H1 (cell line): ENCODE measurements around the gene TMPRSS11B. TPM values are rescaled to one million over a fixed set of nuclear protein-coding genes. Genes with fewer than 3 reads are reported as not detected.

ENCODE experiments used
- CTCF ChIA-PET: fragments of 300-600 bp; sonication (Branson Sonifier 250); formaldehyde crosslinking; loops from one replicate; lab custom pipeline; 2021; ENCODE audit not compliant: partially characterized antibody; lab: Charles Lee
- POLR2A ChIA-PET: fragments of 300-600 bp; sonication (Branson Sonifier 250); formaldehyde crosslinking; loops from one replicate; lab custom pipeline; 2021; ENCODE audit warnings: inconsistent platforms; ENCODE audit not compliant: partially characterized antibody; lab: Charles Lee
- DNase-seq, 2 experiments: peaks; one replicate each; pipeline versions ENCODE4 v3.0.0 to v3.0.0-alpha.2; 2010 to 2022; ENCODE audit warnings: low spot score in 2 of 2, low read depth in 1 of 2, mixed read lengths in 1 of 2
- FAIRE-seq: peaks from 2 replicates; lab custom pipeline; 2011; peaks lifted over from hg19 to GRCh38; lab: Jason Lieb, UNC
- H2AFZ ChIP-seq: 2 replicates; pipeline ENCODE4 v1.8.1; 2012; ENCODE audit warnings: low read length, inconsistent platforms
- H2AK5ac ChIP-seq: 2 replicates; pipeline ENCODE4 v1.6.1; 2013; ENCODE audit warnings: low read depth, low read length
- H2BK120ac ChIP-seq: replicated peaks from 2 replicates; pipeline ENCODE3; 2013; ENCODE audit warnings: low read depth, low read length, inconsistent platforms
- H2BK12ac ChIP-seq: 2 replicates; pipeline ENCODE4 v1.6.1; 2013; ENCODE audit warnings: low read depth, low read length
- H2BK15ac ChIP-seq: 2 replicates; pipeline ENCODE4 v1.6.1; 2013; ENCODE audit warnings: low read length
- H2BK20ac ChIP-seq: 2 replicates; pipeline ENCODE4 v1.6.1; 2013; ENCODE audit warnings: low read length
- H2BK5ac ChIP-seq: 2 replicates; pipeline ENCODE4 v1.6.1; 2013; ENCODE audit warnings: low read depth, low read length
- H3K14ac ChIP-seq: 2 replicates; pipeline ENCODE4 v1.6.1; 2013; ENCODE audit warnings: inconsistent platforms; ENCODE audit not compliant: insufficient read length
- H3K18ac ChIP-seq: 2 replicates; pipeline ENCODE4 v1.6.1; 2013; ENCODE audit warnings: low read length; ENCODE audit errors: extremely low read depth
- H3K23ac ChIP-seq: 2 replicates; pipeline ENCODE4 v1.6.1; 2013; ENCODE audit warnings: inconsistent platforms; ENCODE audit not compliant: insufficient read length
- H3K23me2 ChIP-seq: 2 replicates; pipeline ENCODE4 v1.6.1; 2013; ENCODE audit warnings: low read depth, low read length
- H3K27ac ChIP-seq: 2 replicates; pipeline ENCODE4 v1.6.1; 2011; ENCODE audit warnings: low read depth, low read length, inconsistent platforms
- H3K27me3 ChIP-seq, 4 experiments: replicated peaks in 1 of 4; 1 replicate in 1 of 4; 2 replicates in 3 of 4; pipeline versions ENCODE4 v1.6.1 to v1.8.1; 2011 to 2013; ENCODE audit warnings: low read length in 3 of 4, mild to moderate bottlenecking in 3 of 4, inconsistent platforms in 2 of 4, mixed read lengths in 2 of 4, moderate library complexity in 1 of 4; ENCODE audit not compliant: control insufficient read depth in 3 of 4, insufficient read depth in 3 of 4; ENCODE audit errors: extremely low read depth in 1 of 4
- H3K36me3 ChIP-seq, 4 experiments: 2 replicates each; pipeline versions ENCODE4 v1.6.1 to v1.8.1; 2011 to 2013; ENCODE audit warnings: mild to moderate bottlenecking in 4 of 4, low read length in 3 of 4, moderate library complexity in 2 of 4, control low read depth in 1 of 4, inconsistent platforms in 1 of 4; ENCODE audit not compliant: insufficient read depth in 4 of 4, control insufficient read depth in 2 of 4
- H3K4ac ChIP-seq: replicated peaks from 2 replicates; pipeline ENCODE3; 2013; ENCODE audit warnings: low read length, low read depth, mixed read lengths, inconsistent platforms; ENCODE audit not compliant: insufficient read length
- H3K4me1 ChIP-seq, 4 experiments: replicated peaks in 1 of 4; 1 replicate in 1 of 4; 2 replicates in 3 of 4; pipeline versions ENCODE4 v1.6.1 to v1.8.1; 2011 to 2013; ENCODE audit warnings: low read length in 3 of 4, inconsistent platforms in 2 of 4, mixed read lengths in 1 of 4; ENCODE audit not compliant: insufficient read depth in 4 of 4, control insufficient read depth in 3 of 4
- H3K4me2 ChIP-seq, 2 experiments: 2 replicates each; pipeline versions ENCODE4 v1.6.1 to v1.8.1; 2011 to 2013; ENCODE audit warnings: low read depth in 2 of 2, low read length in 2 of 2, control low read depth in 1 of 2, inconsistent platforms in 1 of 2, mild to moderate bottlenecking in 1 of 2; ENCODE audit not compliant: insufficient read depth in 1 of 2
- H3K4me3 ChIP-seq, 4 experiments: fragments of 200-600, 300-600 bp in 1 of 4; sonication (generic), shearing (Covaris generic), sonication (Bioruptor Twin) in 1 of 4; 2 replicates each; pipeline versions ENCODE4 v1.5.1 to v1.8.1; 2011 to 2016; ENCODE audit warnings: low read length in 4 of 4, low read depth in 3 of 4, control low read depth in 2 of 4, inconsistent platforms in 2 of 4, mild to moderate bottlenecking in 2 of 4, mixed read lengths in 1 of 4, moderate library complexity in 1 of 4; ENCODE audit not compliant: insufficient read depth in 2 of 4; ENCODE audit errors: extremely low read depth in 1 of 4
- H3K56ac ChIP-seq: replicated peaks from 2 replicates; pipeline ENCODE3; 2013; ENCODE audit warnings: low read depth, mild to moderate bottlenecking, mixed read lengths, low read length, inconsistent platforms; ENCODE audit not compliant: insufficient read length
- H3K79me1 ChIP-seq: 2 replicates; pipeline ENCODE4 v1.6.1; 2013; ENCODE audit warnings: low read depth, low read length, control low read depth
- H3K79me2 ChIP-seq, 2 experiments: 2 replicates each; pipeline versions ENCODE4 v1.6.1 to v1.8.1; 2012 to 2013; ENCODE audit warnings: low read length in 2 of 2, mild to moderate bottlenecking in 2 of 2, inconsistent platforms in 1 of 2; ENCODE audit not compliant: insufficient read depth in 2 of 2, control insufficient read depth in 1 of 2
- H3K9ac ChIP-seq, 4 experiments: replicated peaks in 1 of 4; 1 replicate in 1 of 4; 2 replicates in 3 of 4; pipeline versions ENCODE4 v1.6.1 to v1.8.1; 2011 to 2013; ENCODE audit warnings: low read depth in 3 of 4, low read length in 3 of 4, control low read depth in 2 of 4, mild to moderate bottlenecking in 2 of 4, moderate library complexity in 2 of 4, inconsistent platforms in 1 of 4; ENCODE audit errors: extremely low read depth in 1 of 4
- H3K9me3 ChIP-seq, 2 experiments: 2 replicates each; pipeline versions ENCODE4 v1.6.1 to v1.8.1; 2012 to 2013; ENCODE audit warnings: mild to moderate bottlenecking in 2 of 2, moderate library complexity in 2 of 2, control low read depth in 1 of 2, inconsistent platforms in 1 of 2, low read depth in 1 of 2, low read length in 1 of 2, mixed read lengths in 1 of 2; ENCODE audit not compliant: insufficient read depth in 2 of 2
- H4K20me1 ChIP-seq, 2 experiments: replicated peaks in 1 of 2; 2 replicates each; pipeline versions ENCODE3 to v1.8.1; 2011 to 2013; ENCODE audit warnings: inconsistent platforms in 2 of 2, low read length in 2 of 2, mild to moderate bottlenecking in 1 of 2; ENCODE audit not compliant: insufficient read depth in 2 of 2, control insufficient read depth in 1 of 2
- H4K5ac ChIP-seq: 2 replicates; pipeline ENCODE4 v1.6.1; 2013; ENCODE audit warnings: low read length, low read depth, mixed read lengths, inconsistent platforms; ENCODE audit not compliant: insufficient read length
- H4K8ac ChIP-seq: 2 replicates; pipeline ENCODE4 v1.8.0; 2013; ENCODE audit warnings: mild to moderate bottlenecking, moderate library complexity, low read length, inconsistent platforms; ENCODE audit not compliant: insufficient read depth; ENCODE audit errors: extremely low read depth
- H4K91ac ChIP-seq: replicated peaks from 2 replicates; pipeline ENCODE3; 2013; ENCODE audit warnings: low read length, mixed read lengths, inconsistent platforms; ENCODE audit not compliant: insufficient read length
- HDAC2 ChIP-seq, 2 experiments: fragments of 300-600 bp in 1 of 2; sonication (generic) in 1 of 2; IDR thresholded peaks; 2 replicates each; pipeline ENCODE4 v1.6.1; 2011 to 2012; ENCODE audit warnings: low read depth in 2 of 2, low read length in 2 of 2, mild to moderate bottlenecking in 2 of 2, moderate library complexity in 2 of 2, borderline replicate concordance in 1 of 2, inconsistent platforms in 1 of 2
- JUND ChIP-seq: IDR thresholded peaks from 2 replicates; pipeline ENCODE4 v1.6.1; 2011; ENCODE audit warnings: mild to moderate bottlenecking, improper control_type of control experiment, low read length
- RBBP5 ChIP-seq: IDR thresholded peaks from 2 replicates; pipeline ENCODE4 v1.7.1; 2012; ENCODE audit warnings: low read depth, mild to moderate bottlenecking, inconsistent platforms, low read length, moderate library complexity, borderline replicate concordance
- SP1 ChIP-seq: IDR thresholded peaks from 2 replicates; pipeline ENCODE4 v1.6.1; 2011; ENCODE audit warnings: low read depth, low read length
- SP4 ChIP-seq: IDR thresholded peaks from 2 replicates; pipeline ENCODE4 v1.6.1; 2012; ENCODE audit warnings: low read length, inconsistent platforms
- TAF1 ChIP-seq: IDR thresholded peaks from 2 replicates; pipeline ENCODE4 v1.6.1; 2011; ENCODE audit warnings: mild to moderate bottlenecking, low read depth, low read length
- TEAD4 ChIP-seq: IDR thresholded peaks from 2 replicates; pipeline ENCODE4 v1.6.1; 2012; ENCODE audit warnings: low read depth, low read length, inconsistent platforms, mixed read lengths
- WGBS, 2 experiments: shearing (Covaris generic) in 1 of 2; methylation state at CpG; one replicate each; pipeline versions ENCODE4 v1.1.6 to v1.1.7; 2013 to 2015; ENCODE audit warnings: low lambda C conversion rate in 2 of 2, mixed read lengths in 2 of 2, inconsistent platforms in 1 of 2, low coverage in 1 of 2, missing lambda C conversion rate in 1 of 2; ENCODE audit not compliant: insufficient replicate concordance in 2 of 2, insufficient coverage in 1 of 2, insufficient read length in 1 of 2; ENCODE audit errors: extremely low coverage in 1 of 2, missing lambda C conversion rate in 1 of 2; 5-methylcytosine and 5-hydroxymethylcytosine counted together
- polyA plus RNA-seq, 7 experiments: library from polyadenylated mRNA; depleted of rRNA in 3 of 7; stranded (reverse) in 5 of 7; unstranded in 2 of 7; fragments of >200 nt in 5 of 7; fragments of 200-250 nt in 2 of 7; gene quantifications; 1 replicate in 5 of 7; 2 replicates in 1 of 7; 4 replicates in 1 of 7; pipeline versions ENCODE4 v1.2.1 to v1.2.3, GENCODE V29; 2011 to 2013; ENCODE audit warnings: missing spikeins in 2 of 7, mixed read lengths in 2 of 7
- total RNA-seq: library from RNA; stranded (reverse); fragmentation: NEBNext Ultra II Directional; extraction: Animal tissue kit (Norgen Biotek cat#: 25700); gene quantifications from 2 replicates; pipeline ENCODE4 v1.2.1, GENCODE V29; 2021

TMPRSS11B gene
- total and polyA plus RNA-seq, 2 of the 8 experiments (the other 6 are each of a cell fraction or from before 2014, with no cell fraction given): not detected

DNA sequence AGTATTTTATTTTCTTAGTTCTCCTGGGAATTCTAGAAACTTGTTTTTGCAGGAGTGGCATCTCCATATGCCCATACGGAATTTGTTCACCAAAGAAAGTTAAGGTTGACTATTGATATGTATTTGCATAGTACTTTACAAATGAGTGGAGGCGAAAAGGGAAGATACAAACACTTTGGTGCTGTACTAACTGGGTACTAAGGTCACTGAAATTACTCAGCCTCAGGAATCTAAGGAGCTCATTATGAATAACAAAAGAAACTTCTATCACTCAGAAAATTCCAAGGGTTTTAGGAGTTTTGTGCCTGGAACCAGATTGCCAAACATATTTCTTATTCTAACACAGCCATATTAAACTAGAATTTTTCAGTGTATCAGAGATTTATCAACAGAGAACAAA is 27.4 kb upstream of the TMPRSS11B start:
- DNase-seq: no peak
- TF ChIP-seq SP1 (0 out of 2 replicates have a peak, but pooled peaks have one; percentile 16), HDAC2 (IDR thresholded peaks at IDR 0.05; ENCODE audit: borderline replicate concordance in 1 of 2, low read depth in 2 of 2, low read length in 2 of 2) (no peak), TEAD4 (peak; percentile 33; the same call in 1 of the 2 replicates), TAF1 (no peak), RBBP5 (no peak), SP4 (no peak), JUND (0 out of 2 replicates have a peak, but pooled peaks have one; percentile 6)

More for the DNA sequence above, 27.4 kb upstream of the TMPRSS11B start:
- Histone ChIP-seq H4K8ac (no peak overlapping the region), H3K4me2 (peak overlapping the region; percentile 62 to 64), H3K4me1 (peaks cover 2 to 18% (median 8%) of the 10 kb centered on the region in 4 experiments; a peak in 4 of 7 replicates), H4K20me1 (no peaks in the 10 kb centered on the region), H3K9ac (no peak overlapping the region), H2BK5ac (no peak overlapping the region), H2AK5ac (no peak overlapping the region), H4K5ac (peak overlapping the region; percentile 70), H3K56ac (no peak overlapping the region), H3K36me3 (peaks cover 0 to 13% (median 2%) of the 10 kb centered on the region in 4 experiments; a peak in 3 of 8 replicates), H3K4me3 (peak overlapping the region in 1 of 4 experiments; percentile 48; a peak in 2 of 8 replicates), H3K23ac (no peak overlapping the region), H2BK120ac (no peak overlapping the region), H2AFZ (no peak overlapping the region), H3K18ac (no peak overlapping the region), H2BK15ac (no peak overlapping the region), H3K79me1 (no peaks in the 10 kb centered on the region), H3K79me2 (no peaks in the 10 kb centered on the region), H4K91ac (no peak overlapping the region), H3K4ac (no peak overlapping the region), H2BK20ac (no peak overlapping the region), H3K9me3 (peaks cover 15 to 18% of the 10 kb centered on the region in 2 experiments), H3K14ac (no peak overlapping the region), H3K27me3 (no peaks in the 10 kb centered on the region), H3K27ac (peak overlapping the region; percentile 7; the same call in 1 of the 2 replicates), H3K23me2 (0 out of 2 replicates have a peak, but pooled peaks cover 3% of the 10 kb centered on the region), H2BK12ac (no peak overlapping the region)
- FAIRE-seq: no peak
- 0% methylated on average over 2 of the region's 2 CpGs; no CpG with 5 or more reads in 1 of the 2 experiments for WGBS, 2 experiments
- ChIA-PET CTCF (interaction anchor here (1.5 to 2.4 kb wide), 4 partner anchors 13 to 105 kb away, joined by 5 to 18 read pairs (median 10); no protein-coding TSS in a partner anchor), POLR2A (interaction anchor here (1.9 kb wide), 1 partner anchor 133 kb away, joined by 13 read pairs; no protein-coding TSS in a partner anchor)
